Common myeloid progenitor, CD34-positive (primary cell): ENCODE measurements around the gene MYPOP.

ENCODE experiments used
- CTCF ChIA-PET: fragments of 350-600 bp; sonication (Branson Sonifier 250); formaldehyde crosslinking; loops from one replicate; lab custom pipeline; 2021; ENCODE audit warnings: antibody characterized with exemption; lab: Charles Lee
- POLR2A ChIA-PET: fragments of 350-600 bp; sonication (Branson Sonifier 250); formaldehyde crosslinking; loops from one replicate; lab custom pipeline; 2021; ENCODE audit warnings: antibody characterized with exemption; lab: Charles Lee
- DNase-seq, 3 donors: peaks; one replicate each; pipeline versions ENCODE4 v3.0.0 to v3.0.0-alpha.2; 2013
- H3K27ac ChIP-seq, 2 experiments: 1 replicate in 1 of 2; 2 replicates in 1 of 2; pipeline ENCODE4 v1.7.0; 2013; ENCODE audit warnings: inconsistent platforms in 2 of 2, low read length in 2 of 2, mild to moderate bottlenecking in 2 of 2, low read depth in 1 of 2, moderate library complexity in 1 of 2; ENCODE audit not compliant: severe bottlenecking in 2 of 2, insufficient read depth in 1 of 2, poor library complexity in 1 of 2
- H3K27me3 ChIP-seq, 5 experiments: replicated peaks in 2 of 5; 1 replicate in 3 of 5; 2 replicates in 2 of 5; pipeline versions ENCODE4 v1.6.1 to v1.7.0; 2013; ENCODE audit warnings: low read length in 4 of 5, mild to moderate bottlenecking in 2 of 5, moderate library complexity in 2 of 5, inconsistent platforms in 1 of 5; ENCODE audit not compliant: insufficient read depth in 5 of 5, control insufficient read depth in 4 of 5
- H3K36me3 ChIP-seq, 4 experiments: 1 replicate in 2 of 4; 2 replicates in 2 of 4; pipeline versions ENCODE4 v1.6.1 to v1.7.0; 2013; ENCODE audit warnings: low read length in 3 of 4, control low read depth in 1 of 4, mild to moderate bottlenecking in 1 of 4; ENCODE audit not compliant: control insufficient read depth in 4 of 4, insufficient read depth in 4 of 4
- H3K4me1 ChIP-seq, 4 experiments: 1 replicate in 3 of 4; 2 replicates in 1 of 4; pipeline versions ENCODE4 v1.6.1 to v1.7.1; 2013; ENCODE audit warnings: low read length in 3 of 4, mild to moderate bottlenecking in 3 of 4, control low read depth in 1 of 4, inconsistent platforms in 1 of 4, moderate library complexity in 1 of 4; ENCODE audit not compliant: control insufficient read depth in 4 of 4, insufficient read depth in 4 of 4; ENCODE audit errors: control extremely low read depth in 1 of 4
- H3K4me3 ChIP-seq, 7 experiments: 1 replicate in 4 of 7; 2 replicates in 3 of 7; pipeline versions ENCODE4 v1.5.1 to v1.7.0; 2013; ENCODE audit warnings: mild to moderate bottlenecking in 7 of 7, low read length in 6 of 7, moderate library complexity in 6 of 7, inconsistent platforms in 2 of 7, low read depth in 2 of 7, control low read depth in 1 of 7; ENCODE audit not compliant: insufficient read depth in 4 of 7, control insufficient read depth in 1 of 7; ENCODE audit errors: extremely low read depth in 1 of 7
- H3K9me3 ChIP-seq, 5 experiments: 1 replicate in 4 of 5; 2 replicates in 1 of 5; pipeline versions ENCODE4 v1.6.1 to v1.7.1; 2013; ENCODE audit warnings: low read length in 4 of 5, mild to moderate bottlenecking in 2 of 5, inconsistent platforms in 1 of 5, low read depth in 1 of 5, moderate library complexity in 1 of 5; ENCODE audit not compliant: control insufficient read depth in 4 of 5, insufficient read depth in 2 of 5; ENCODE audit errors: control extremely low read depth in 1 of 5
- WGBS: methylation state at CpG from one replicate; pipeline ENCODE4 v1.1.5; 2013; ENCODE audit not compliant: insufficient coverage; 5-methylcytosine and 5-hydroxymethylcytosine counted together

MYPOP gene

GRCh38 chr19:45881082-45881908 lies 21.1 kb downstream of the MYPOP start:
- ChIA-PET POLR2A (interaction anchor here (1.1 kb wide), 1 partner anchor 18 kb away, joined by 3 read pairs; the partner anchor contains the start of gene SYMPK), CTCF (interaction anchor here (0.6 to 10.4 kb wide), 9 partner anchors 13 to 128 kb away, joined by 3 to 132 read pairs (median 3); partner anchors contain the start of genes FOXA3, SIX5 and SYMPK)
- WGBS = 92% methylated on average over 10 of the region's 10 CpGs

GRCh38 chr19:45879971-45880370 lies 22.4 kb downstream of the MYPOP start:
- H3K4me1 ChIP-seq = peaks cover 4 to 77% (median 72%) of the 10 kb centered on the region in 4 experiments
- 100% methylated on average over 1 of the region's 2 CpGs for WGBS
- no peaks in the 10 kb centered on the region for H3K9me3 ChIP-seq
- H3K36me3 ChIP-seq = peaks cover 0 to 7% (median 3%) of the 10 kb centered on the region in 4 experiments
- H3K4me3 ChIP-seq = no peak overlapping the region
- ChIA-PET CTCF (interaction anchor here (1.1 to 10.4 kb wide), 6 partner anchors 13 to 135 kb away, joined by 3 to 132 read pairs (median 4); partner anchors contain the start of genes FOXA3 and SYMPK), POLR2A (no interaction called here)
- DNase-seq = no peak
- no peaks in the 10 kb centered on the region for H3K27me3 ChIP-seq
- H3K27ac ChIP-seq = no peak overlapping the region

More at GRCh38 chr19:45881082-45881908, 21.1 kb downstream of the MYPOP start:
- no peak overlapping the region for H3K27ac ChIP-seq
- H3K36me3 ChIP-seq = peaks cover 0 to 7% (median 3%) of the 10 kb centered on the region in 4 experiments
- peaks cover 0 to 71% (median 67%) of the 10 kb centered on the region in 4 experiments for H3K4me1 ChIP-seq
- no peak overlapping the region for H3K4me3 ChIP-seq
- H3K9me3 ChIP-seq = no peaks in the 10 kb centered on the region
- H3K27me3 ChIP-seq = no peaks in the 10 kb centered on the region
- no peak for DNase-seq

GRCh38 chr19:45879055-45879454 lies 23.4 kb downstream of the MYPOP start:
- no peak overlapping the region for H3K27ac ChIP-seq
- peaks cover 4 to 67% (median 63%) of the 10 kb centered on the region in 4 experiments for H3K4me1 ChIP-seq
- no peak overlapping the region for H3K4me3 ChIP-seq
- peaks cover 0 to 5% (median under 1%) of the 10 kb centered on the region in 4 experiments for H3K36me3 ChIP-seq
- H3K27me3 ChIP-seq = no peaks in the 10 kb centered on the region
- POLR2A ChIA-PET = interaction anchor here (0.5 kb wide), 1 partner anchor 15 kb away, joined by 3 read pairs; the partner anchor contains the start of gene FOXA3
- 10% methylated on average over 3 of the region's 8 CpGs for WGBS
- CTCF ChIA-PET = interaction anchor here (1.1 to 10.4 kb wide), 4 partner anchors 12 to 136 kb away, joined by 3 to 132 read pairs (median 4); partner anchors contain the start of genes FOXA3 and SYMPK
- H3K9me3 ChIP-seq = no peaks in the 10 kb centered on the region
- DNase-seq = peak in 2 of 3 donors; percentile 31 to 47

- CTCF ChIA-PET = interaction anchor here (10.4 kb wide), 1 partner anchor 11 kb away, joined by 132 read pairs; the partner anchor contains the start of genes FOXA3 and SYMPK
- H3K4me3 ChIP-seq = peak overlapping the region in 1 of 7 experiments; percentile 33
- DNase-seq = peak in 2 of 3 donors; percentile 41 to 53
- no peaks in the 10 kb centered on the region for H3K27me3 ChIP-seq
- H3K27ac ChIP-seq = no peak overlapping the region
- peaks cover 4 to 61% (median 57%) of the 10 kb centered on the region in 4 experiments for H3K4me1 ChIP-seq
- H3K9me3 ChIP-seq = no peaks in the 10 kb centered on the region
- no peaks in the 10 kb centered on the region for H3K36me3 ChIP-seq
- 64% methylated on average over 11 of the region's 11 CpGs for WGBS
- POLR2A ChIA-PET = interaction anchor here (0.5 kb wide), 1 partner anchor 14 kb away, joined by 3 read pairs; the partner anchor contains the start of gene FOXA3
These were observed 24.2 kb downstream of the MYPOP start for GRCh38 chr19:45878043-45878794.

- Histone ChIP-seq H3K27ac (no peak overlapping the region), H3K9me3 (no peaks in the 10 kb centered on the region), H3K4me3 (peak overlapping the region; percentile 1 to 70 (median 60)), H3K27me3 (no peaks in the 10 kb centered on the region), H3K36me3 (no peaks in the 10 kb centered on the region), H3K4me1 (peaks cover 4 to 50% (median 46%) of the 10 kb centered on the region in 4 experiments)
- CTCF ChIA-PET = interaction anchor here (1.9 kb wide), 1 partner anchor 12 kb away, joined by 4 read pairs; the partner anchor contains the start of gene FOXA3
- POLR2A ChIA-PET = no interaction called here
- DNase-seq = peak in 2 of 3 donors; percentile 51 to 71
- WGBS = 0% methylated on average over 21 of the region's 41 CpGs
These were observed 25.8 kb downstream of the MYPOP start for GRCh38 chr19:45876411-45877197.

GRCh38 chr19:45876161-45876410 lies 26.3 kb downstream of the MYPOP start:
- ChIA-PET CTCF (interaction anchor here (1.9 kb wide), 1 partner anchor 11 kb away, joined by 4 read pairs; the partner anchor contains the start of gene FOXA3), POLR2A (no interaction called here)
- Histone ChIP-seq H3K9me3 (no peaks in the 10 kb centered on the region), H3K27ac (no peak overlapping the region), H3K4me3 (peak overlapping the region in 5 of 7 experiments; percentile 30 to 70 (median 60)), H3K36me3 (no peaks in the 10 kb centered on the region), H3K27me3 (no peaks in the 10 kb centered on the region), H3K4me1 (peaks cover 4 to 50% (median 46%) of the 10 kb centered on the region in 4 experiments)
- DNase-seq = no peak
- 33% methylated on average over 3 of the region's 4 CpGs for WGBS
